NCI-H2081 treated with DMSO at 0.1 percent for 48 hours (cell line): ENCODE data around the gene ST8SIA5.

Experiments
- DNase-seq: peaks from one replicate; lab custom pipeline; 2025; lab: John Stamatoyannopoulos, UW

The ST8SIA5 gene

DNA sequence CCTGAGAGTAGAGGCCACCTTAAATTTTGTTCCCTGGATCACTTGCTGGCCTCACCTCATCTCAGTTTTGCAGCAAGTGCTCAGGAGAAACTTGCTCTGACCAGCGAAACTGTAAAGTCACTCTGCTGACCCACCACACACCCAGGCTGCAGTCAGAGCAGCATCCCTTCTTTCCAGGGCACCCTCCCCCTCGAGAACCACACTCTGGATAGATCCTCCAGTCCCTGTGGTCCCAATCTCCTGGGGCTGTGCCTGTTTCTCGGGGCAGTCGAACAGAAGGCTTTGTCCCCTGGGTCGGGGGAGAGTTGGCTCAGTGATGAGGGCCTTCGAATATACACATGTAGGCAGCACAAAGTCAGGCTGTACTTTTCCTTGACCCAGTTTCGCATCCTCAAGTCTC lies 18.4 kb downstream of the ST8SIA5 start:
- no peak for DNase-seq

- no peak for DNase-seq
These were observed 20.1 kb downstream of the ST8SIA5 start for GRCh38 chr18:46736736-46737135.

DNA sequence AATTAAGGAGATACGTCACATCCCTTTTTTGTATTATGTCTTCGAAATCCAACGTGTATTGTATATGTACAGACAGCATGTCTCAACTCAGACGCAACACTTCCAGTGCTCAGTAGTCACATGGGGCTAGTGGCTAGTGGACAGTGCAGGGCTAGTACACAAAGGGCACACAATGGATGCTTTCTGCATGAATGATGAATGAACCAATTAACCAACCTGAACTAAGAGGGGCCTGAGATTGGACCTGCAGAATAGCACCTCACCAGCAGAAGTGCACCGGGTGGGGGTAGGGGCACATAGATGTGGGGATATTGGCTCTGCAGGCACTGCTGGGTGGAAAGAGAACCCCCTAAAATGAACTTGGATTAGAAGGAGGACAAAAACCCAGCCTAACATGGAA lies 20.7 kb downstream of the ST8SIA5 start:
- no peak for DNase-seq

- no peak for DNase-seq
These were observed 21.9 kb downstream of the ST8SIA5 start for GRCh38 chr18:46734981-46735380.

GRCh38 chr18:46733872-46734271 lies 23.0 kb downstream of the ST8SIA5 start:
- DNase-seq, result no peak

DNA sequence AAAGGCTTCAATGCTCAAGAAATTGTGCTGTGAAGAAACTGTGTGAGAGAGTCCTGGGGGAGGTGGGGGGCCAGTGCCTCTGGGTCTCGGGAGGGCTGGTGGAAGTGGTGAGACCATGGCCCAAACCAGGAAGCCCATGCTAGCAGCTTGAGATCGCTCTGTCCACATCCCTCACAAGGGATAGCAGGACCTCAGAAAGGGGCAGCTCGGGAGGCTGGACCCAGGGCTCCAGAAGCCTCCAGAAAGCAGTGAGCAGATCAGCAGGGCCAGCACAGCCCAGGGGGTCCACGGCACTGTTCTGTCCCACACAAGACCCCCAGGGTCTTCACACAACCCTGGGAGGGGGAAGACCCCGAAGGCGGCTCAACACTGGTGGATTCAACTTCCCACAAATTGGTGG lies 24.1 kb downstream of the ST8SIA5 start:
- no peak for DNase-seq

- no peak for DNase-seq
These were observed 24.7 kb downstream of the ST8SIA5 start for GRCh38 chr18:46732201-46732600.

DNA sequence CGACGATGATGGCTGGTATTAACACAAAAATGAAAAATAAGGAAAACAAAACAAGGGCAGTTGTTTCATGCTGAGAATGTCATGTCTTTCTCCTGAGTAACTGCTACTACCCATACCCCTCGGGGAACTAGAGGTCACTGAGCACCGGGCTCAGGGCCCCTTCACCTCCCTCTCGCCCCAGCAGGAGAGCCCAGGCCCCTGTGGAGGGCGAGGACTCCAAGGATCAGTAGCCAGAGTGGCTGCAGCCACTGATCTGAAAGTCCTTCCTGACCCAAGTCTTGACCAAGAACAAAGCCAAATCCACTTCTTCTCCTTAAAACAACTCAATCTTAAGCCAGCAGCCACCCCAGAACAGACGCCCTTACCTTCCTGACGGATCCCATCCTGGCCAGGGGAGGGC lies 25.5 kb downstream of the ST8SIA5 start:
- no peak for DNase-seq

GRCh38 chr18:46728219-46728930 lies 28.5 kb downstream of the ST8SIA5 start:
- no peak for DNase-seq

DNA sequence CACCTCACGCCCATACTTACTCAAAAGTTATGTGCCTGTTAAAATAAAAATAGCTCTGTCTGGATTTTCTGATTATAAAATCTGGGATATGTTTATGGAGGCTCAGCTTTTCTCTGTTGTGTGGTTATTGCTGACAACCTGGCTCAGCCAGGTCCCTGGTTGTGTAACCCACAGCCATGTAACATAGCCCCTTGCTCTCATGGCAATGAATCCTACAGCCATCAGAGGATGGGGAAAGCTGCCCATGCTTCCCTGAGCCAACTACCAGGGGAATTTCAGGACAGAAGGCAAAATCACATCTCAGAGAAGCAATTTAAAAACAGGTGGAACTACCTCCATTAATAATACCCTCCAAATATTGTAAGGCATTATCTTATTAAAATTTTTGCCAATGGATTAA lies 29.7 kb downstream of the ST8SIA5 start:
- DNase-seq, result no peak

- DNase-seq, result no peak
These were observed 31.5 kb downstream of the ST8SIA5 start for GRCh38 chr18:46725310-46725709.

DNA sequence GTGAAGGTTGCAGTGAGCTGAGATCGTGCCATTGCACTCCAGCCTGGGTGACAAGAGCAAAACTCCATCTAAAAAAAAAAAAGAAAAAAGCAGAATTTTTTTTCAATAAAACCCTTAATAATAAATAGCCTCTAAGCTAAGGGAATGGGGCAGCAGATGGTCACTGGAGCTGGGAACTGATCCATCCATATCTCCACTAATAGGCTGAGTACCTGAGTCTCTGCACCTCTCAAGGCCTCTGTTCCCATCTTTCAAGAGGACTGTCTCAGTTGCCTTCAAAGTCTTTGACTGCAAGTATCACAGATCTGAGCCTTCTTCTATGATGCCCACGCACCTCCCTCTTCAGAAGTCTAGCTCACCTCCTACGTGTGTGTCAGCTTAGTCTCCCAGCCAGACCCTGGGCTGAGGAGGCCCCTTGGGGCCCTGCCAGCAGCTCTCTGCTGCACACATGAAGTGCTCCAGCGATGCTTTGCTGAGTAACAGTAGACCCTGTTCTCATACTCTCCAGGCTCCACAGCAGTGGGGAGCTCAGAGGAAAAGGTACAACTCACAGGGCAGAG lies 32.9 kb downstream of the ST8SIA5 start:
- DNase-seq, result no peak

- no peak for DNase-seq
These were observed 34.8 kb downstream of the ST8SIA5 start for GRCh38 chr18:46722051-46722450.

GRCh38 chr18:46721331-46721730 lies 35.5 kb downstream of the ST8SIA5 start:
- no peak for DNase-seq

DNA sequence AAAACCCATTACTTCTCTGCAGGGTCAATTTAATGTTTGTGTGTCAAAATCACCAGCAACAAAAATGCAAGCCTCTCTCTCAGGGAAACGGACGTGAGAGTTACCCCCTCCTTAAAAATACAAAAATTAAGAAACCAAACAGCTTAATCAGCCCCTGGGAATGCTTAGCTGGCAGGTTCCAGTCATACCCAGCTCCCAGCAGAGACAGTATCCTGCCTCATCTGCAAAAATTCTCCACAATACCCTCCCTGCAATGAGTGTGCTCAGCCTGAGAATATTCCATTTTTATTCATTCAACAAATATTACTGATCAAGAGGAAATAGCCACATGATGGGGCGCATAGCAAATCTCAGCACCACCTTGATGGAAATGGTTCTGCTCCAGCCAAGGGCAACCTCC lies 36.3 kb downstream of the ST8SIA5 start:
- no peak for DNase-seq

DNA sequence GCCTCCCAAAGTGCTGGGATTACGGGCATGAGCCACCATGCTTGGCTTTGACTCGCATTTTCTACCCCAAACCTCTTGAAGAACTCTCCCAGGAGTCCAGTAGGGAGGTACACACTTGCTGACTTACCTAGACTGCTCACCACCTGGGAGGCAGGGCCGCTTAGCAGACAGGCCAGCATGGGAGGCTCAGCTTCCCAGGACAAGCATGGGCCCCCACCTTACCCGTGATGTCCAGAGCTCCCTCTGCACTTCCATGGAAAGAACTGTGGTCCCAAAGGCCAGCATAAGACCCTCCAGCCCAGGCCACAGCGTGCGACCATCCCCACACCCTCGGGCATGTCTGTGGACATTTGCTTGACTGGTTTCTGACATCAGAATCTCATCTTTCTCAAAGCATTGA lies 36.8 kb downstream of the ST8SIA5 start:
- DNase-seq, result no peak

DNA sequence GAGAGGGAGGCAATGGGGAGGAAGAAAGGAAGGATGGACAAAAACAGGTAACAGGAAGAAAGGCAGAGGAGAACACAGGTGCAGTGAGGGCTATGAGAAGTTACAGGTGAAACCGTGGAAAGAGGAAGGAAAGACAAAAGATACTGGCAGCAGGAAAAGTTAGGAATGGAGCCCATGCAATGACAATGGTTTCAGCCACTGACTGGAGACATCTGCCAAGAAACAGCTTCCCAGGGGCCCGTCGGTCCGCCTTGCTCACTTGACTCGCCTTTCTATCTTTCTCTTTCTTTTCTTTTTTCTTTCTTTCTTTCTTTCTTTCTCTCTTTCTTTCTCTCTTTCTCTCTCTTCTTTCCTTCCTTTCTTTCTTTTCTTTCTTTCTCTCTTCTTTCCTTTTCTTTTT lies 37.5 kb downstream of the ST8SIA5 start:
- DNase-seq, result no peak

DNA sequence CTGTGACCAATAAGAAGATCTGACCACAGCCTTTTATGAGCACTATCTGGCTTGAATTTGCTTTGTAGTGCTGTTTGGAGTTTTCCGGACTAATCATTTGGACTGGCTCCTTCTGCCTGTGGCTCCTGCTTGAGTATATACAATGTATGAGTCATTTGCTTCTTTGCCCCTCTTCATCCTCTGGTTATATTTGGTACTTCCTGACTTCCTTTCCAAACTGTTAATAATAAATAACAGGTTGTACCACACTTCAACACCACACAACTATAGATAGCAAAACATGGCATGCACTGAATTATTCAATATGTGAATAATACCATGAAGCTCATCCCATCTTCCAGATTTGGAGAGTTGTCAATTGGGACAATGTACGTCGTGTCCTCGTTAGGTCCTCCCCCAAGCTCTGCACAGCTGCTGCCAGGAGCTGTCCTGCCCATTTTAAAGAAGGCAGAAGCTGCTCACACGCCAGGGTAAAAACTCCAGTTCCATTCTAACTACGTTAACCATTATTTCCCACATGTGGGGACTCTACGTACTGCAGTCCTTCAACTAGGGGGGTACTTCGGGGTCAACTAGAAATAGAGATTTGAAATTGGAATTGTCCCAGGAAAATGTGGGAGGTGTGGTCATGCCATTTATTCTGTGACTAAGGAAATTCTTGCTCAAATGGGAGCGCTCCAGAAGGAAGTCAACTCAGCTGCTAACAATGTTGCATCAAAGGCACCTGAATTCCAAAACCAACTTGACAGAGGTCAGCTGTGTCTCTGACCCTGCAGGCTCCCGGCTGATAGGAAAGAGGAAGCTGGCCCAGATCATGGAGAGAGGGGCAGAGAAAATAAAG lies 38.1 kb downstream of the ST8SIA5 start:
- DNase-seq, result no peak

DNA sequence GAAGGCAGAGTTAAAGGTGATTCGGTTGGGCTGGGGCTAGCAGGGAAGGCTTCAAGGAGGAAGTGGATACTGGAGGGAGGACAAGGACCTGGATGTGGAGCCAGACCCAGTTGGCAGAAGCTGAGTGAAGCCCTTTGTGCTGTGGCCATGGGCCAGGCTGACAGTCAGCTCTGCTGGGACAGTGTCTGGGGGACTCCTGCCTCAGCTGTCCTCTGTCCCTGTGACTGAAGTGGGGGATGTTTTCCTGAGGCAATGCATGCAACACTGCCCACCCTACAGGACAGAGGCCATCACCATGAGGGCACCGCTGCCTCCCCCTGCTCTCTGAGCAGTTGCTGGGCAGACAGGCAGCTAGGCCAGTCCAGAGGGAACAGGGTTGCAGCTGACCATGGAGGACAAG lies 40.0 kb downstream of the ST8SIA5 start:
- DNase-seq, result no peak

- DNase-seq, result no peak
These were observed 40.5 kb downstream of the ST8SIA5 start for GRCh38 chr18:46716336-46716735.

GRCh38 chr18:46715062-46715461 lies 41.8 kb downstream of the ST8SIA5 start:
- no peak for DNase-seq

- no peak for DNase-seq
These were observed 44.4 kb downstream of the ST8SIA5 start for GRCh38 chr18:46712406-46712805.

DNA sequence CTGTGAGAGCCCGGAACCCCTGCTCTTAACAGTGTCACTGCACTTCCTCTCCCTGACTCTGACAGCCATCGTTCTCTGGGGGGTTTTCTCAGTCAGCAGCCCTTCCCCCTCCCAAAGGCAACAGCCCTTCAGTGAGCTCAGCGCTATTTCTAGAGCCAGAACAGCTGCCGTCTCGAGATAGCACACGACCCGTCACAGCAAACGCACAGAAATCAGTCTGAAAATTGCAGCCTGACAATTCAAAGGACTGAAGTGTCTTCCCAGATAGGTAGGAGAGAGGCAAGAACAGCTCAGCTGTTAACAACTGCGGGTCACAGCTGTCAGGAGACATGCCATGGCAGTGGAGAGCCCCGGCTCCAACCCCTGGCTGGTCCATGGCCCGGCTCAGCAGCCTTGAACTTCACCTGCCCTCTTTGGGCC lies 45.4 kb downstream of the ST8SIA5 start:
- DNase-seq, result no peak
